IPS DF 6.9 (cell line): ENCODE data around the gene NUDT8.
"Not testable (repeated sequence)": the region's sequence is repeated elsewhere in the genome, so short reads cannot be mapped to it uniquely, and the experiment has no call there.

ENCODE experiments used
- DNase-seq: peaks from one replicate; pipeline ENCODE4 v3.0.0-alpha.2; 2013; ENCODE audit warnings: low read depth, low spot score
- H3K27ac ChIP-seq: one replicate; pipeline ENCODE4 v1.5.1; 2013; ENCODE audit warnings: low read length, control low read depth
- H3K27me3 ChIP-seq: 2 replicates; pipeline ENCODE4 v1.6.1; 2013; ENCODE audit warnings: mild to moderate bottlenecking, low read length; ENCODE audit not compliant: control insufficient read depth, insufficient read depth
- H3K36me3 ChIP-seq: 2 replicates; pipeline ENCODE4 v1.6.1; 2013; ENCODE audit warnings: low read length; ENCODE audit not compliant: control insufficient read depth, insufficient read depth
- H3K4me1 ChIP-seq: 2 replicates; pipeline ENCODE4 v1.6.1; 2013; ENCODE audit warnings: low read length; ENCODE audit not compliant: control insufficient read depth, insufficient read depth
- H3K4me3 ChIP-seq: 2 replicates; pipeline ENCODE4 v1.5.1; 2013; ENCODE audit warnings: mild to moderate bottlenecking, low read length
- H3K9me3 ChIP-seq: 2 replicates; pipeline ENCODE4 v1.6.1; 2013; ENCODE audit warnings: low read length, inconsistent platforms; ENCODE audit not compliant: control insufficient read depth, insufficient read depth
- WGBS: extraction: QIAGEN DNeasy Blood & Tissue Kit; methylation state at CpG from one replicate; pipeline ENCODE4 v1.1.7; 2013; ENCODE audit warnings: mixed read lengths, missing lambda C conversion rate; ENCODE audit not compliant: insufficient read length, insufficient coverage; 5-methylcytosine and 5-hydroxymethylcytosine counted together

NUDT8 gene

DNA sequence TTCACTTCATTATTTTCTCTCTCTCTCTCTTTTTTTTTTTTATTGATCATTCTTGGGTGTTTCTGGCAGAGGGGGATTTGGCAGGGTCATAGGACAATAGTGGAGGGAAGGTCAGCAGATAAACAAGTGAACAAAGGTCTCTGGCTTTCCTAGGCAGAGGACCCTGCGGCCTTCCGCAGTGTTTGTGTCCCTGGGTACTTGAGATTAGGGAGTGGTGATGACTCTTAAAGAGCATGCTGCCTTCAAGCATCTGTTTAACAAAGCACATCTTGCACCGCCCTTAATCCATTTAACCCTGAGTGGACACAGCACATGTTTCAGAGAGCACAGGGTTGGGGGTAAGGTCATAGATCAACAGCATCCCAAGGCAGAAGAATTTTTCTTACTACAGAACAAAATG lies 32.3 kb downstream of the NUDT8 start:
- H3K27ac ChIP-seq, H3K36me3 ChIP-seq, H3K27me3 ChIP-seq, H3K4me3 ChIP-seq, H3K4me1 ChIP-seq, DNase-seq, H3K9me3 ChIP-seq: not testable (repeated sequence)
- WGBS = no CpG with 5 or more reads among the region's 3 CpGs

DNA sequence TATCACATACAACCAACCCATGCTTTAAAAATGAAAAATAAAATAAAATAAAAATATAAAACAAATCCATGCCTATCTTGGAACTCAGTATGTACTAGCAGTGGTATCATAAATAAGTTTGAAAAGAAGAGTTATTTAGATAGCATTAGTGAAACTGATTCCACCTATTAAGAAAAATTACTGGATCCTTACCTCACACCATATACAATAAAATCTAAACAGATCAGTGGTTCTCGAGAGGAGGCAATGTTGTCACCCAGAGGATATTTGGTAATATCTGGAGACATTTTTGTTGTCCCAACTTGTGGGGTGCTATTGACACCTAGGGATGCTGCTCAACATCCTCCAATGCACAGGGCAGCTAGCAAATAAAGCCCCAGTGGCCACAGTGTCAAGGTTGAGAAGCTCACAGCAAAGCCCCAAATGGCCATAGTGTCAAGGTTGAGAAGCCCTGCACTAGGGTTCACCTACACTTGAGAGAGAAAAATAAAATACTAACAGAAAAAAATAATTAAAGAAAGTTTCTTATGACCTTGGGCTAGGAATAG lies 32.9 kb downstream of the NUDT8 start:
- Histone ChIP-seq H3K27ac (no peak overlapping the region), H3K4me1 (no peaks in the 10 kb centered on the region), H3K36me3 (no peaks in the 10 kb centered on the region), H3K27me3 (no peaks in the 10 kb centered on the region), H3K9me3 (no peaks in the 10 kb centered on the region), H3K4me3 (no peak overlapping the region)
- no peak for DNase-seq
- no CpG with 5 or more reads among the region's 1 CpG for WGBS

DNA sequence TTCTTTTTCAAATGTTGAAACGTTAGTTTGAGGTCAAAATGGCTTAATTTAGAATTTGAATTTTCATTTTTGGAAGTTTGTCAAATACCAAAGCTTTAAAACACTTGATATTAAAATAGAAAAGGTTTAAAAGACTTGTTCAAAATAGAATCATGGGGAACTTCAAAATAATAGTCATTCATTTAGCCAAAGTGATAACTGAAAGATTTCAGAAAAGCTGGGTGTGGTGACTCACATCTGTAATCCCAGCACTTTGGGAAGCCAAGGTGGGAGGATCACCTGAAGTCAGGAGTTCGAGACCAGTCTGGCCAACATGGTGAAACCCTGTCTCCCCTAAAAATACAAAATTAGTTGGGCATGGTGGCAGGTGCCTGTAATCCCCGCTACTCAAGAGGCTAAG lies 35.3 kb downstream of the NUDT8 start:
- no peaks in the 10 kb centered on the region for H3K4me1 ChIP-seq
- no peak overlapping the region for H3K27ac ChIP-seq
- no peaks in the 10 kb centered on the region for H3K9me3 ChIP-seq
- no peak for DNase-seq
- no peaks in the 10 kb centered on the region for H3K36me3 ChIP-seq
- H3K27me3 ChIP-seq = no peaks in the 10 kb centered on the region
- no CpG with 5 or more reads among the region's 3 CpGs for WGBS
- no peak overlapping the region for H3K4me3 ChIP-seq

DNA sequence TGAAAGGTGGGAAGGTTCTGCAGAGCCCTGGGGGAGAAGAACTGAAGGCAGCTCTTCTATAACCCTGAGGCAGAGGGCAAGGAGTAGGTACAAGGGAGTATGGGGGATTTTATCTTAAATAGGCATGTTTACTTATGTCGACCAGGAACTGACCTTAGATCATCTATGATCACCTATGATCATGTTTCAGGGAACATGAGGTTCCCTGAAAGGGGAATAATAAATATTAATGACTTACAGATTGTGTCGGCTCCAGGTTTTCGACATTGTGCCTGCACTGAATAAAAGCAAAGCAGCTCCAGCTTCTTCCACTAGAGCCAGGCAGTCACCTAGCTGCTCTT lies 36.2 kb downstream of the NUDT8 start:
- H3K4me3 ChIP-seq = no peak overlapping the region

DNA sequence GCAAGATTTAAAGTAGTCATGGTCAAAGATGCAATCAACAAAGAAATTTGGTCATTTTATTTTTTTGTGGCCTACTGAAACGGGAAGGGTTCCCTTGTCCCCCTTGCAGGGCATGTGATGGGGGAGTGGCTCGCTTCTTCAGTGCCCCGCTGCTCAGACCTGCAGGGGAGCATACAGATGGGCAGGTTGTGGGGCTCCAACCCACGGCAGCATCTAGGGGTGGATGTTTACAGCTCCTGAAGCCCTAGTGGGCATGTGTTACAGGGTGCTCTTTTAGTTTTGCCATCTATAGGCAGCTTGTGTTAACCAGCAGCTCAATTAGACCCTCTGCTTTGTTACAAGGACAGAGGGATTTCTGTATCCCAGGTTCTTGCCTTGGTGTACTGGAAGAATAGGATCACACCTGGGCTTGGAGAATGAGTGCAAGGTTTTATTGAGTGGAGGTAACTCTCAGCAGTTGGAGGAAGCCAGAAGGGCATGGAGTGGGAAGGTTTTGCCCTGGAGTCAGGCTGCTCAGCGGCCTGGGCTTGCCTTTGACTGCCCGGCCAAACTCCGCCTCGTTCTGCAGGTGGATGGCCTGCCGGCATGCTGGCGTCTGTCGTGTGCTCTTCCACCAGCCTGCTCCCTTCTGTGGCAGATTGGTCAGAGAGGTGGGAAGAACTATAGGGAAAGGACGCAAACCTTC lies 36.7 kb downstream of the NUDT8 start:
- DNase-seq = no peak
- WGBS = no CpG with 5 or more reads among the region's 12 CpGs
- H3K9me3 ChIP-seq = no peaks in the 10 kb centered on the region
- H3K27ac ChIP-seq = no peak overlapping the region
- H3K27me3 ChIP-seq = no peaks in the 10 kb centered on the region
- H3K36me3 ChIP-seq = 0 out of 2 replicates have a peak, but pooled peaks cover 3% of the 10 kb centered on the region
- H3K4me1 ChIP-seq = no peaks in the 10 kb centered on the region
- H3K4me3 ChIP-seq = no peak overlapping the region

More for the DNA sequence above, 36.2 kb downstream of the NUDT8 start:
- Histone ChIP-seq H3K4me1 (no peaks in the 10 kb centered on the region), H3K27ac (no peak overlapping the region), H3K27me3 (no peaks in the 10 kb centered on the region), H3K36me3 (0 out of 2 replicates have a peak, but pooled peaks cover 3% of the 10 kb centered on the region), H3K9me3 (no peaks in the 10 kb centered on the region)
- no CpG with 5 or more reads among the region's 3 CpGs for WGBS
- DNase-seq = no peak

DNA sequence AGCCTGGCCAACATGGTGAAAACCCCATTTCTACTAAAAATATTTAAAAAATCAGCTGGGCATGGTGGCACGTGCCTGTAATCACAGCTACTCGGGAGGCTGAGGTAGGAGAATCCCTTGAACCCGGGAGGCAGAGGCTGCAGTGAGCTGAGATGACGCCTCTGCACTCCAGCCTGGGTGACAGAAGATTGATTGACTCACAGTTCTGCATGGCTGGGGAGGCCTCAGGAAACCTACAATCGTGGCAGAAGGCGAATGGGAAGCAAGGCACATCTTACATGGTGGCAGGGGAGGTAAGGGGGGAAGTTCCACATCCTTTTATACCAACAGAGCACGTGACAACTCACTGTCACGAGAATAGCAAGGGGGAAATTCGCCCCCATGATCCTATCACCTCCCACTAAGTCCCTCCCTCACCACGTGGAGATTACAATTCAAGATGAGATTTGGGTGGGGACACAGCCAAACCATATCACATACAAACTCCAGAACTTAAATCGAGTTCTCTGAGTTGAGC lies 40.8 kb downstream of the NUDT8 start:
- peaks cover 25% of the 10 kb centered on the region for H3K36me3 ChIP-seq
- H3K27me3 ChIP-seq, H3K9me3 ChIP-seq, H3K27ac ChIP-seq, H3K4me3 ChIP-seq, H3K4me1 ChIP-seq, DNase-seq: not testable (repeated sequence)
- no CpG with 5 or more reads among the region's 11 CpGs for WGBS

DNA sequence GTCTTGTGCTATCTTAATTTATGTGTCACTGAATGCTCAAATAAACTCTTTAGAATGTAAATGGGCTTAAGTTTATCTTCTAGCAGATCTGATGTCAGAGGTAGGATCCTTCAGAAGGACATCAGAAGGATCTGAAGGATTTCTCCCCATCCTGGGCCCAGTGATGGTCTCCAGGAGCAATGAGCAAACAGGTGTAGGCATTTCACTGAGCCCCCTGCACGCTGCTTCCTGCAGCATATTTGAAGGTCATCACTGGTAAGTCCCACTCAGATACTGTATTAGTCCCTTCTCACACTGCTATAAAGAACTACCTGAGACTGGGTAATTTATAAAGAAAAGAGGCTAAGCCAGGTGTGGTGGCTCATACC lies 41.6 kb downstream of the NUDT8 start:
- Histone ChIP-seq H3K4me1 (peaks cover 5% of the 10 kb centered on the region; the same call in 1 of the 2 replicates), H3K27ac (no peak overlapping the region), H3K9me3 (no peaks in the 10 kb centered on the region), H3K27me3 (no peaks in the 10 kb centered on the region), H3K4me3 (no peak overlapping the region), H3K36me3 (peaks cover 25% of the 10 kb centered on the region)
- WGBS = no CpG with 5 or more reads among the region's 1 CpG
- no peak for DNase-seq

DNA sequence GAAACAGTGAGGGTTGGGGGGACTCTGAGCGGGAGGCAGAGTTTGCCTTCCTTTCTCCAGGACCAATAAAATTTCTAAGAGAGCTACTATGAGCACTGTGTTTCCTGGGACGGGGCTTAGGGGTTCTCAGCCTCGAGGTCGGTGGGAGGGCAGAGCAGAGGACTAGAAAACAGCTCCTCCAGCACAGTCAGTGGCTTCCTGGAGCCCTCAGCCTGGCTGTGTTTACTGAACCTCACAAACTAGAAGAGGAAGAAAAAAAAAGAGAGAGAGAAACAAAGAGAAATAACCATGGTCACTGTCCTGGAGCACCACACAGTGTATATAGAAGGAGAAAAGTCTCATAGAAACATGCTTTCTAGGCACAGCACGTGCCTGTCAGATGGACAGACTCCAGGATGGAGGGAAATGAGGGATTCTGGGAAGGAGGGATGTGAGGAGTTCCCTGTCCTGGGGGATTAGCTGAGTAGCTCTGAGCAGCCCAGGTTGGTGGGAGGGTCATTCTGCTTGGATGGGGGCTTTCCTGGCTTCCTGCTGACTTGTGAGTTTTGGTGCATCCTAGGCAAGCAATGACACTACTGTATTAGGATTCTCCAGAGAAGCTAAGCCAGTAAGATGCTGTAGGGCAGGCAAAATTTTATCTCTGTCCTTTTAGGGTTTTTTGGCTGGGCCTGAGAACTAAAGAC lies 43.0 kb downstream of the NUDT8 start:
- no peaks in the 10 kb centered on the region for H3K27me3 ChIP-seq
- no peak overlapping the region for H3K27ac ChIP-seq
- no peak overlapping the region for H3K4me3 ChIP-seq
- peaks cover 8% of the 10 kb centered on the region for H3K4me1 ChIP-seq
- no CpG with 5 or more reads among the region's 5 CpGs for WGBS
- peaks cover 25% of the 10 kb centered on the region for H3K36me3 ChIP-seq
- DNase-seq = no peak
- no peaks in the 10 kb centered on the region for H3K9me3 ChIP-seq

DNA sequence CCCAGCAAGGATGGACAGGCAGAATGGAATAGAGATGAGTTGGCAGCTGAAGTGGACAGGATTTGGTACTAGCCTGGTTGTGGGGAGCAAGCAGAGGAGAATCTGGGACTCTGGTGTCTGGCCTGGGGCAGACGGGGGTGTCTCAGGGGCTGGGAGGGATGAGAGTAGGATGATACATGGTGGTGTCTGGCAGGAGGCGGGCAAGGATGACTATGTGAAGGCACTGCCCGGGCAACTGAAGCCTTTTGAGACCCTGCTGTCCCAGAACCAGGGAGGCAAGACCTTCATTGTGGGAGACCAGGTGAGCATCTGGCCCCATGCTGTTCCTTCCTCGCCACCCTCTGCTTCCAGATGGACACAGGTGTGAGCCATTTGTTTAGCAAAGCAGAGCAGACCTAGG lies 43.8 kb downstream of the NUDT8 start:
- peaks cover 25% of the 10 kb centered on the region for H3K36me3 ChIP-seq
- DNase-seq = no peak
- no peaks in the 10 kb centered on the region for H3K9me3 ChIP-seq
- no CpG with 5 or more reads among the region's 4 CpGs for WGBS
- H3K27me3 ChIP-seq = no peaks in the 10 kb centered on the region
- no peak overlapping the region for H3K4me3 ChIP-seq
- H3K4me1 ChIP-seq = peaks cover 8% of the 10 kb centered on the region
- no peak overlapping the region for H3K27ac ChIP-seq

DNA sequence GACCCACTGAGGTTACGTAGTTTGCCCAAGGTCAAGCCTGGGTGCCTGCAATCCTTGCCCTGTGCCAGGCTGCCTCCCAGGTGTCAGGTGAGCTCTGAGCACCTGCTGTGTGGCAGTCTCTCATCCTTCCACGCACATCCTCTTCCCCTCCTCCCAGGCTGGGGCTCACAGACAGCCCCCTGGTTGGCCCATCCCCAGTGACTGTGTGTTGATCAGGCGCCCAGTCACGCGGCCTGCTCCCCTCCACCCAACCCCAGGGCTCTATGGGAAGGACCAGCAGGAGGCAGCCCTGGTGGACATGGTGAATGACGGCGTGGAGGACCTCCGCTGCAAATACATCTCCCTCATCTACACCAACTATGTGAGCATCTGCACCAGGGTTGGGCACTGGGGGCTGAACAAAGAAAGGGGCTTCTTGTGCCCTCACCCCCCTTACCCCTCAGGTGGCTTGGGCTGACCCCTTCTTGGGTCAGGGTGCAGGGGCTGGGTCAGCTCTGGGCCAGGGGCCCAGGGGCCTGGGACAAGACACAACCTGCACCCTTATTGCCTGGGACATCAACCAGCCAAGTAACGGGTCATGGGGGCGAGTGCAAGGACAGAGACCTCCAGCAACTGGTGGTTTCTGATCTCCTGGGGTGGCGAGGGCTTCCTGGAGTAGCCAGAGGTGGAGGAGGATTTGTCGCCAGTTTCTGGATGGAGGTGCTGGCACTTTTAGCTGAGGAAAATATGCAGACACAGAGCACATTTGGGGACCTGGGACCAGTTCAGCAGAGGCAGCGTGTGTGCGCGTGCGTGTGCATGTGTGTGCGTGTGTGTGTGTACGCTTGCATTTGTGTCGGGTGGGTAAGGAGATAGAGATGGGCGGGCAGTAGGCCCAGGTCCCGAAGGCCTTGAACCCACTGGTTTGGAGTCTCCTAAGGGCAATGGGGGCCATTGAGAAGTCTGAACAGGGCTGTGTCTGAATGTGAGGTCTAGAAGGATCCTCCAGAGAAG lies 44.6 kb downstream of the NUDT8 start:
- Histone ChIP-seq H3K27me3 (no peaks in the 10 kb centered on the region), H3K27ac (no peak overlapping the region)
- WGBS = no CpG with 5 or more reads among the region's 21 CpGs

More for the DNA sequence above, 44.6 kb downstream of the NUDT8 start:
- Histone ChIP-seq H3K9me3 (no peaks in the 10 kb centered on the region), H3K4me1 (peaks cover 8% of the 10 kb centered on the region), H3K4me3 (peak overlapping the region; percentile 77; the same call in 1 of the 2 replicates), H3K36me3 (peaks cover 25% of the 10 kb centered on the region)
- DNase-seq = no peak
